Tongue (tissue), 2 donors: ENCODE results near the gene IGF1R. TPM values are rescaled to one million over a fixed set of nuclear protein-coding genes. Genes with fewer than 3 reads are reported as not detected.

ENCODE experiments used
- DNase-seq: peaks from one replicate; pipeline ENCODE4 v3.0.0-alpha.2; 2015
- total RNA-seq: library from RNA; depleted of rRNA; stranded (reverse); fragments of >200 nt; gene quantifications from one replicate; pipeline ENCODE4 v1.2.3, GENCODE V29; 2014

The IGF1R gene
- total RNA-seq, 1 donor from 2014 or later = 67.6 TPM

GRCh38 chr15:98705070-98705469 is 56.7 kb downstream of the IGF1R start:
- DNase-seq = no peak

GRCh38 chr15:98706387-98706786 is 58.0 kb downstream of the IGF1R start:
- DNase-seq = no peak

GRCh38 chr15:98706986-98707385 is 58.6 kb downstream of the IGF1R start:
- no peak for DNase-seq

- no peak for DNase-seq
Observed at GRCh38 chr15:98708037-98708590, 59.8 kb downstream of the IGF1R start.

- DNase-seq = no peak
Observed at GRCh38 chr15:98711810-98712209, 63.5 kb downstream of the IGF1R start.

- DNase-seq = no peak
Observed at GRCh38 chr15:98712845-98713584, 64.7 kb downstream of the IGF1R start.

GRCh38 chr15:98713585-98714001 is 65.3 kb downstream of the IGF1R start:
- DNase-seq = no peak

GRCh38 chr15:98714922-98715321 is 66.6 kb downstream of the IGF1R start:
- peak; percentile 51 for DNase-seq

GRCh38 chr15:98715401-98715800 is 67.1 kb downstream of the IGF1R start:
- no peak for DNase-seq

- peak; percentile 59 for DNase-seq
Observed at GRCh38 chr15:98715890-98716443, 67.6 kb downstream of the IGF1R start.

GRCh38 chr15:98717371-98717770 is 69.0 kb downstream of the IGF1R start:
- no peak for DNase-seq

- no peak for DNase-seq
Observed at GRCh38 chr15:98717942-98718341, 69.6 kb downstream of the IGF1R start.

GRCh38 chr15:98718426-98719136 is 70.2 kb downstream of the IGF1R start:
- peak; percentile 70 for DNase-seq

- DNase-seq = no peak
Observed at GRCh38 chr15:98719137-98719740, 70.9 kb downstream of the IGF1R start.

GRCh38 chr15:98720031-98720430 is 71.7 kb downstream of the IGF1R start:
- DNase-seq = peak; percentile 54

GRCh38 chr15:98720577-98721565 is 72.5 kb downstream of the IGF1R start:
- no peak for DNase-seq

- no peak for DNase-seq
Observed at GRCh38 chr15:98722209-98722608, 73.9 kb downstream of the IGF1R start.

- DNase-seq = no peak
Observed at GRCh38 chr15:98722645-98723044, 74.3 kb downstream of the IGF1R start.

- DNase-seq = no peak
Observed at GRCh38 chr15:98723195-98723594, 74.9 kb downstream of the IGF1R start.

GRCh38 chr15:98724048-98724447 is 75.7 kb downstream of the IGF1R start:
- no peak for DNase-seq

GRCh38 chr15:98724494-98724893 is 76.2 kb downstream of the IGF1R start:
- no peak for DNase-seq
